ENCODE measurements around the gene LTBP4. TPM values are rescaled to one million over a fixed set of nuclear protein-coding genes. Genes with fewer than 3 reads are reported as not detected.

LTBP4 gene
- total and polyA plus RNA-seq, 2 donors (not counting 3 experiments of a cell fraction or from before 2014, with no cell fraction given), result 25.9 to 38.0 TPM

DNA sequence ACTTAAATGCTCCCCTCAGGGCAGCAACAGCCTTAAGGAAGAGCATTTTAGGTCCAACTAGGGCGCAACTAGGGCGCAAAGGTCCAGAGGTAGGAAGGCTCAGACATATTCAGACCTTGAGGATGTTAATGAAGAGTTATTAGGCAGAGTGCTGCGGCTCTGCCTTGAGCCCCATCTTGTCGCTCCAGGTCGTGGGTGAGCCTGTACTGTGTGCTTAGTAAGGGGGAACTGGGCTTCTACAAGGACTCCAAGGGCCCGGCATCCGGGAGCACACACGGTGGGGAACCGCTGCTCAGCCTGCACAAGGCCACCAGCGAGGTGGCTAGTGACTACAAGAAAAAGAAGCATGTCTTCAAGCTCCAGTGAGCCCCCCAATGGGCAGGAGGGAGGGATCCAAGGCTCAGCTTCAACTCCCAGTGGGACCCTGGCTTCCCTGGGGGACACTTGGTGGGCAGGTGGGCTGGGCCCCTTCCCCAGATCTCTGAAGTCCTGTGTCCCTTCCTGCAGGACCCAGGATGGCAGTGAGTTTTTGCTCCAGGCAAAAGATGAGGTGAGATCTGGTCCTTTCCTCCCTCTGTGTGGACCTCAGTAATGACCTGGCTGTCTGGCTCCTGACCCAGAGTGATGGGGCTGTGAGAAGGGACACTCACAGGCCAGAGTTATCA lies 29.2 kb upstream of the LTBP4 start:
- POLR2A ChIA-PET, result no interaction called here
- H3K27me3 ChIP-seq (ENCODE audit: control insufficient read depth in 2 of 2, insufficient read depth in 2 of 2, low read length in 2 of 2), result peaks cover 17% of the 10 kb centered on the region in 2 experiments
- no peak overlapping the region for H3K27ac ChIP-seq (ENCODE audit: insufficient read depth, low read depth, low read length)
- H3K36me3 ChIP-seq (ENCODE audit: control insufficient read depth in 2 of 2, extremely low read depth in 1 of 2, insufficient read depth in 2 of 2, low read length in 2 of 2), result no peaks in the 10 kb centered on the region
- H3K4me2 ChIP-seq (ENCODE audit: insufficient read depth, low read length), result no peak overlapping the region
- DNase-seq (ENCODE audit: low read depth, low spot score) (no peak), FAIRE-seq (no peak)
- BruUV-seq (replicated peaks), result no TSS peak
- H3K4me1 ChIP-seq (ENCODE audit: control insufficient read depth, extremely low read depth, insufficient read depth, low read length), result peaks cover 7% of the 10 kb centered on the region
- intact Hi-C loops (cut with micrococcal nuclease) (loop anchor here (2.0 kb wide), 1 partner anchor 23 kb away; no protein-coding TSS in a partner anchor), dilution Hi-C loops (cut with MboI; ENCODE audit: extremely low pct_ligation_motif_present, low sequenced_read_pairs) (no loop called here)
- no peak overlapping the region for H2AFZ ChIP-seq (ENCODE audit: low read depth, low read length)
- no peaks in the 10 kb centered on the region for H4K20me1 ChIP-seq (replicated peaks; ENCODE audit: control insufficient read depth, extremely low read depth, insufficient read depth, low read length)
- H3K79me2 ChIP-seq (ENCODE audit: control insufficient read depth, insufficient read depth, low read length), result no peaks in the 10 kb centered on the region
- CTCF ChIA-PET, result interaction anchor here (3.6 kb wide), 1 partner anchor 31 kb away, joined by 16 read pairs; no protein-coding TSS in a partner anchor
- no peak overlapping the region for H3K4me3 ChIP-seq (replicated peaks in 1 of 3; ENCODE audit: insufficient read depth in 1 of 3, low read depth in 1 of 3, low read length in 3 of 3)
- no peak overlapping the region for H3K9ac ChIP-seq (replicated peaks; ENCODE audit: extremely low read depth, insufficient read depth, low read length)
- no peaks in the 10 kb centered on the region for H3K9me1 ChIP-seq (replicated peaks; ENCODE audit: control insufficient read depth, extremely low read depth, insufficient read depth, low read length)
- no peaks in the 10 kb centered on the region for H3K9me3 ChIP-seq (replicated peaks; ENCODE audit: control insufficient read depth, insufficient read depth, low read length)
- no peak for TF ChIP-seq MYC (IDR thresholded peaks at IDR 0.05; ENCODE audit: low read depth, low read length)
- TF ChIP-seq, protein P1, sequence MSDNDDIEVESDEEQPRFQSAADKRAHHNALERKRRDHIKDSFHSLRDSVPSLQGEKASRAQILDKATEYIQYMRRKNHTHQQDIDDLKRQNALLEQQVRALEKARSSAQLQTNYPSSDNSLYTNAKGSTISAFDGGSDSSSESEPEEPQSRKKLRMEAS (IDR thresholded peaks at IDR 0.05; ENCODE audit: insufficient read depth, insufficient read length), result no peak
- TF ChIP-seq, protein P2, sequence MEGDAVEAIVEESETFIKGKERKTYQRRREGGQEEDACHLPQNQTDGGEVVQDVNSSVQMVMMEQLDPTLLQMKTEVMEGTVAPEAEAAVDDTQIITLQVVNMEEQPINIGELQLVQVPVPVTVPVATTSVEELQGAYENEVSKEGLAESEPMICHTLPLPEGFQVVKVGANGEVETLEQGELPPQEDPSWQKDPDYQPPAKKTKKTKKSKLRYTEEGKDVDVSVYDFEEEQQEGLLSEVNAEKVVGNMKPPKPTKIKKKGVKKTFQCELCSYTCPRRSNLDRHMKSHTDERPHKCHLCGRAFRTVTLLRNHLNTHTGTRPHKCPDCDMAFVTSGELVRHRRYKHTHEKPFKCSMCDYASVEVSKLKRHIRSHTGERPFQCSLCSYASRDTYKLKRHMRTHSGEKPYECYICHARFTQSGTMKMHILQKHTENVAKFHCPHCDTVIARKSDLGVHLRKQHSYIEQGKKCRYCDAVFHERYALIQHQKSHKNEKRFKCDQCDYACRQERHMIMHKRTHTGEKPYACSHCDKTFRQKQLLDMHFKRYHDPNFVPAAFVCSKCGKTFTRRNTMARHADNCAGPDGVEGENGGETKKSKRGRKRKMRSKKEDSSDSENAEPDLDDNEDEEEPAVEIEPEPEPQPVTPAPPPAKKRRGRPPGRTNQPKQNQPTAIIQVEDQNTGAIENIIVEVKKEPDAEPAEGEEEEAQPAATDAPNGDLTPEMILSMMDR (IDR thresholded peaks at IDR 0.05; ENCODE audit: extremely low read depth in 1 of 2, insufficient read depth in 1 of 2, low read depth in 1 of 2, low read length in 2 of 2), result no peak
- no peak for TF ChIP-seq JUN (IDR thresholded peaks at IDR 0.05; ENCODE audit: borderline replicate concordance, insufficient read depth, insufficient read length, low read depth)
- TF ChIP-seq POLR2A (IDR thresholded peaks at IDR 0.05; ENCODE audit: low read depth, low read length), result no peak
- TF ChIP-seq POLR2AphosphoS5 (IDR thresholded peaks at IDR 0.05; ENCODE audit: insufficient read depth, low read depth, low read length), result no peak
- TF ChIP-seq GATA2 (IDR thresholded peaks at IDR 0.05; ENCODE audit: insufficient read depth, insufficient read length, low read depth, low read length), result no peak
- TF ChIP-seq EZH2 (IDR thresholded peaks at IDR 0.05; ENCODE audit: borderline replicate concordance, low read depth, low read length, severe bottlenecking), result no peak
- no peak for TF ChIP-seq FOS (IDR thresholded peaks at IDR 0.05; ENCODE audit: borderline replicate concordance, insufficient read depth, low read length)

Data from endothelial cell of umbilical vein (primary cell).